Measurements from ENCODE around the gene VN1R5.

- TF ChIP-seq CTCF (conservative IDR thresholded peaks at IDR 0.05; ENCODE audit: low read depth, low read length) (no peak), CHD1 (IDR thresholded peaks at IDR 0.05; ENCODE audit: low read depth, low read length) (no peak), MAFK (IDR thresholded peaks at IDR 0.05; ENCODE audit: low read depth, low read length) (no peak), RAD21 (IDR thresholded peaks at IDR 0.05; ENCODE audit: low read length) (no peak), POLR2A (IDR thresholded peaks at IDR 0.05; ENCODE audit: low read depth, low read length) (no peak)
These were observed 44.0 kb downstream of the VN1R5 start for GRCh38 chr1:247299723-247300381.
